Skeletal muscle satellite cell (primary cell): ENCODE results near the gene PKD1L1.
"Not testable (repeated sequence)": the region's sequence is repeated elsewhere in the genome, so short reads cannot be mapped to it uniquely, and the experiment has no call there.

Source experiments
- H3K27me3 ChIP-seq: 2 replicates; pipeline ENCODE4 v1.7.0; 2013; ENCODE audit warnings: low read length; ENCODE audit not compliant: control insufficient read depth, insufficient read depth
- H3K36me3 ChIP-seq: 2 replicates; pipeline ENCODE4 v1.7.0; 2013; ENCODE audit warnings: mild to moderate bottlenecking, control low read depth, low read length; ENCODE audit not compliant: insufficient read depth
- H3K4me1 ChIP-seq: 2 replicates; pipeline ENCODE4 v1.7.0; 2013; ENCODE audit warnings: low read length; ENCODE audit not compliant: control insufficient read depth, insufficient read depth
- H3K4me2 ChIP-seq: 2 replicates; pipeline ENCODE4 v1.7.0; 2013; ENCODE audit warnings: mild to moderate bottlenecking, low read length
- H3K4me3 ChIP-seq: 2 replicates; pipeline ENCODE4 v1.7.0; 2013; ENCODE audit warnings: low read length
- H3K9ac ChIP-seq: 2 replicates; pipeline ENCODE4 v1.7.0; 2013; ENCODE audit warnings: mild to moderate bottlenecking, low read depth, low read length, moderate library complexity
- H3K9me3 ChIP-seq: replicated peaks from 2 replicates; pipeline ENCODE4 v1.7.0; 2013; ENCODE audit warnings: mild to moderate bottlenecking, control low read depth, low read length

PKD1L1 gene

DNA sequence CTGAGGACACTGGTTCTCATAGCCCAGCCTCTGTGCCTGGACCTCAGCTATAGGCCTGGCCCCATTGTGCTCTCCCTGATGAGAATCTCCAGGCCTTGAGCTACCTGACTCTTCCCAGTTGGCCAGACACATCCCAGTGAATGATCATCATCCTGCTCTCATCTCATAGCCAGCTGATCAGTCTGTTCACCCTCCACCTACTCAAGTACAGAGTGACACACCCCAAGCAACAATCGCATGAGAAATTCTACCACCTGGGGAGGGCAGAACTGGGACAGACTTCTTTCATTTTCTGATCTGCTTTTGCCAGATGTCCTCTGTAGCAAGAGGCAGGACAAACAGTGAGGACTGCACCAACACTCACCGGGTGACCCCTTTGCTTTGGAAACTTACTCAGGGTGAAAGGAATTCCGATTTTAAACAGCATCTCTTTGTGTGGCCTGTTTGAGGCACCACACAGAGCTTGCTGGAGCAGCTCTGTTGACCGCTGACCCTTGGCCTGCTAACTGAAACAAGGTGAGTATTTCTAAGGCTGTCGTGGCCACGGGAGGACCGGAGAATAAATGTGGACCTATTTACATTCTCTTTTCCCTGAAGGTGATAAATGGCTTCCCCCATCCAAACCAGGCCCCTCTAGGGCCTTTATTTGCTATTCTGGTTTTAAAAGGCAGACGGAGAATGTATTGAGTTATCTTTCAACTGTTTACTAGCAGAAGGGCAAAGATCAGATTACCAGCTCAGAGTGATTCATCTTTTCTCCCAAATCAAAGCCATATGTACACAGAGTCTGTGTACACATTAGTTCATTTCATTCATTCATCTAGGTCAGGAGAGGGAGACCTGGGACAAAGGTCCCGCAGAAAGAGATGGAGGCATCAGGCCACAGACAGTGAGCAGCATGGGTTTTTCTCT, 184.9 kb downstream of the PKD1L1 start:
- Histone ChIP-seq H3K4me1 (peaks cover 42% of the 10 kb centered on the region), H3K36me3 (no peaks in the 10 kb centered on the region), H3K9me3 (no peaks in the 10 kb centered on the region), H3K4me2 (peak overlapping the region; percentile 53), H3K27me3 (no peaks in the 10 kb centered on the region), H3K9ac (peak overlapping the region; percentile 63), H3K4me3 (peak overlapping the region; percentile 15)

GRCh38 chr7:47762746-47763062, 185.6 kb downstream of the PKD1L1 start:
- peak overlapping the region; percentile 63 for H3K9ac ChIP-seq
- H3K4me2 ChIP-seq = peak overlapping the region; percentile 53
- no peaks in the 10 kb centered on the region for H3K36me3 ChIP-seq
- H3K4me1 ChIP-seq = peaks cover 47% of the 10 kb centered on the region
- no peak overlapping the region for H3K4me3 ChIP-seq
- H3K27me3 ChIP-seq = no peaks in the 10 kb centered on the region
- H3K9me3 ChIP-seq = no peaks in the 10 kb centered on the region

GRCh38 chr7:47762207-47762606, 186.1 kb downstream of the PKD1L1 start:
- Histone ChIP-seq H3K4me1 (peaks cover 52% of the 10 kb centered on the region), H3K36me3 (no peaks in the 10 kb centered on the region), H3K27me3 (no peaks in the 10 kb centered on the region), H3K9ac (no peak overlapping the region), H3K4me3 (no peak overlapping the region), H3K4me2 (no peak overlapping the region), H3K9me3 (no peaks in the 10 kb centered on the region)

DNA sequence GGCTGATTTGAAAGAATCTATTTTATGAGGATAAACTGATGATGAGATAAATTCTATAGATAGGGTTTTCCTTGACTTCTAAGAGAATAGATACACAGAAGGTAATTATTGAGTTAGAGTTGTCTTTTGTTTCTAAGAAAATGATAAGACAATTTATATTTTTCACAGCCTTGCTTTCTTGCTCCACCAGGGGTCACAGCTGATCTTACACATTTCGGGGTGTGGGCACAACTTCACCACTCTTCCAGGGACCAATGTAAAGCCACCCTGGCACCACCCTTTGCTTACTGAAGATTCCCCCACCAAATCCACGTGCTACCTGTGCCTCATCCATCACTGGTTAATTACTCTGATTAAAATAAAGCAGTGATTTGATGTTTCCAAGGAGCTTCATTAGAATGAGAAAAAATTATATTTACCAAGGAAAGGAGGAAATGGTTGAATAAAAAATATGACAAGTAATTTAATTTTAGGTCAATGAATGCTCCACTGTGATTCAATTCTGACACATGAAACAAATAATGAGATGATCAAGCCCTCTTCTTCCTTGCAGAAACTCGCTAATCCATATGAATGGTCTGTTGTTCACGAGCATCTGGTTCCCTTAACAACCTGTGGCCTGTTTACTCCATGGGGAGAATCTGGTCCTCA, 189.1 kb downstream of the PKD1L1 start:
- peak overlapping the region; percentile 64 for H3K4me2 ChIP-seq
- no peaks in the 10 kb centered on the region for H3K27me3 ChIP-seq
- H3K9me3 ChIP-seq = no peaks in the 10 kb centered on the region
- no peaks in the 10 kb centered on the region for H3K36me3 ChIP-seq
- no peak overlapping the region for H3K4me3 ChIP-seq
- H3K9ac ChIP-seq = peak overlapping the region; percentile 93
- H3K4me1 ChIP-seq = peaks cover 51% of the 10 kb centered on the region

DNA sequence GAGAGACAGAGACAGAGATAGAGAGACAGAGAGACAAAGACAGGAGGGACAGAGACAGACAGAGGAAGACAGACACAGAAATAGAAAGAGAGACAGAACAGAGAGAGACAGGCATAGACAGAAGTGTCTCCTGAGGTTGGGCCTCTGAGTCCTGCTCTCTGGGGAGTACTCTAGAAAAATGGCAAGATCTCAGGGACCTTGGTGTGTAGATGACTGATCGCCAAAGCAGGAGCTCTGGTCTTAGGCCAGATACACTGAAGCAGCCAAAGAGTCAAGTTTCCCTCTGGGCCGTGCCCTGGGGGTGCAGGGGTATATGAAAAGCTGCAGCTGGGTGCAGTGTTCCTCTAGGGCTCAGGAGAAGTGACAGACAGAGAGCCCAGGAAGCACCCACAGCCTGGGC, 189.7 kb downstream of the PKD1L1 start:
- Histone ChIP-seq H3K36me3 (no peaks in the 10 kb centered on the region), H3K4me2 (peak overlapping the region; percentile 64), H3K4me1 (peaks cover 45% of the 10 kb centered on the region), H3K9me3 (no peaks in the 10 kb centered on the region), H3K27me3 (no peaks in the 10 kb centered on the region), H3K4me3 (peak overlapping the region; percentile 8), H3K9ac (peak overlapping the region; percentile 93)

GRCh38 chr7:47757921-47758411, 190.3 kb downstream of the PKD1L1 start:
- Histone ChIP-seq H3K9ac (peak overlapping the region; percentile 93), H3K4me2 (peak overlapping the region; percentile 64), H3K36me3 (no peaks in the 10 kb centered on the region), H3K4me1 (peaks cover 39% of the 10 kb centered on the region), H3K9me3 (no peaks in the 10 kb centered on the region), H3K4me3 (peak overlapping the region; percentile 8), H3K27me3 (no peaks in the 10 kb centered on the region)

GRCh38 chr7:47756636-47757035, 191.6 kb downstream of the PKD1L1 start:
- Histone ChIP-seq H3K4me2 (no peak overlapping the region), H3K4me1 (peaks cover 33% of the 10 kb centered on the region), H3K9me3 (no peaks in the 10 kb centered on the region), H3K9ac (peak overlapping the region; percentile 93), H3K27me3 (no peaks in the 10 kb centered on the region), H3K36me3 (no peaks in the 10 kb centered on the region), H3K4me3 (no peak overlapping the region)

- H3K9me3 ChIP-seq = no peaks in the 10 kb centered on the region
- H3K4me1 ChIP-seq = peaks cover 33% of the 10 kb centered on the region
- no peak overlapping the region for H3K4me2 ChIP-seq
- no peaks in the 10 kb centered on the region for H3K27me3 ChIP-seq
- no peaks in the 10 kb centered on the region for H3K36me3 ChIP-seq
- H3K9ac ChIP-seq = no peak overlapping the region
- no peak overlapping the region for H3K4me3 ChIP-seq
These were observed 193.0 kb downstream of the PKD1L1 start for GRCh38 chr7:47755248-47755647.

- H3K4me3 ChIP-seq, H3K36me3 ChIP-seq, H3K27me3 ChIP-seq, H3K9ac ChIP-seq, H3K4me1 ChIP-seq, H3K9me3 ChIP-seq, H3K4me2 ChIP-seq: not testable (repeated sequence)
These were observed 196.5 kb downstream of the PKD1L1 start for GRCh38 chr7:47751724-47752123.

DNA sequence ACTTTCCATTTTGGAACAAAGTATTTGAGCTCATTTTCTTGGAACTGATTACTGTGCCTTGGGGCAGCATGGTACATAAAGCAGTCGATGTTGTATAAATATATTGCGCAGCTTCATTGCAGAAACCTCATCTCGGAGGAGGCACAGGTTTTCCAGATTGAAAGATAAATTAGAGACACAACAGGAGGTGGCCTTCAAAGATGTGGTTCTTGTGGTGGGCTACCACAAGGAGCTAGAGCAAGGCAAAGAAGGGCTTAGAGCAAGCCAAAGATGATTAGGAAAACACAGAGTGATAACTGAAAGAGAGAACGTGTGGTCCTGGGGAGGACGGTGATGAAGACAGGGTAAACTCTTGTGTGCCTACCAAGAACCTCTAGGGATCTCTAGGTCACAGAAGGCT, 197.2 kb downstream of the PKD1L1 start:
- no peaks in the 10 kb centered on the region for H3K27me3 ChIP-seq
- H3K4me3 ChIP-seq = no peak overlapping the region
- no peaks in the 10 kb centered on the region for H3K36me3 ChIP-seq
- no peak overlapping the region for H3K4me2 ChIP-seq
- no peaks in the 10 kb centered on the region for H3K9me3 ChIP-seq
- H3K9ac ChIP-seq = no peak overlapping the region
- no peaks in the 10 kb centered on the region for H3K4me1 ChIP-seq

DNA sequence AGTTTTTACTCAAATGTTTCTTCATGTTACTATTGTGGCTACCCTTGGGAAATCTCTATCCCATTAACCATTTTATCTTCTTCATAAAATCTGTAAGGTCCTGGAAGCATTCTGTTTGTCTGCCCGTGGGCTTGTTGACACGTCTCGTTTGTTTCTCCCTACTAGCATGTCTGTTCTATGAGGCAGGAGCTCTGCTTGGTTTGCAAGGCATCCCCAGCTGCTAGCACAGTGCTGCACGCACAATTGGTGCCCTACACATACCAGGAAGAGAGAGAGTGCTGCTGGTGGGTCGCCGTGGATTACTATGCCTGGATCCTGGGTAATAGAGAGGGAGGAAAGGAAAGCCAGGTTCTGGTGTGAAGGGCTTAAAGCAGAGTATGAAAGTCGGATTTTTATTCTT, 200.2 kb downstream of the PKD1L1 start:
- H3K9ac ChIP-seq = no peak overlapping the region

More for the DNA sequence above, 200.2 kb downstream of the PKD1L1 start:
- Histone ChIP-seq H3K4me3 (no peak overlapping the region), H3K4me2 (no peak overlapping the region), H3K9me3 (no peaks in the 10 kb centered on the region), H3K36me3 (no peaks in the 10 kb centered on the region), H3K27me3 (no peaks in the 10 kb centered on the region), H3K4me1 (peaks cover 8% of the 10 kb centered on the region)
